ENCODE measurements around the gene SLC39A8.
"Not testable (repeated sequence)": the region's sequence is repeated elsewhere in the genome, so short reads cannot be mapped to it uniquely, and the experiment has no call there.

Gene SLC39A8

GRCh38 chr4:102247041-102247440 is 98.2 kb downstream of the SLC39A8 start:
- Histone ChIP-seq H3K9ac (ENCODE audit: low read length) (no peak overlapping the region), H3K4me2 (ENCODE audit: low read length) (no peak overlapping the region), H3K36me3 (replicated peaks; ENCODE audit: low read depth, low read length) (no peaks in the 10 kb centered on the region), H3K4me3 (ENCODE audit: low read length) (no peak overlapping the region), H3K79me2 (ENCODE audit: low read length) (no peaks in the 10 kb centered on the region), H4K20me1 (ENCODE audit: insufficient read depth, low read length) (no peaks in the 10 kb centered on the region), H3K9me3 (ENCODE audit: insufficient read depth, low read length) (no peaks in the 10 kb centered on the region), H3K4me1 (ENCODE audit: low read length) (no peaks in the 10 kb centered on the region), H2AFZ (ENCODE audit: low read depth, low read length) (no peak overlapping the region), H3K27me3 (ENCODE audit: low read depth, low read length) (no peaks in the 10 kb centered on the region), H3K27ac (ENCODE audit: low read length) (no peak overlapping the region)
- no peak for TF ChIP-seq EZH2phosphoT487 (IDR thresholded peaks at IDR 0.05; ENCODE audit: low read depth)
- no peak for TF ChIP-seq CTCF (IDR thresholded peaks at IDR 0.05; ENCODE audit: low read depth, low read length)

- Histone ChIP-seq H3K9ac (ENCODE audit: low read length) (no peak overlapping the region), H2AFZ (ENCODE audit: low read depth, low read length) (no peak overlapping the region), H3K4me1 (ENCODE audit: low read length) (no peaks in the 10 kb centered on the region), H3K4me2 (ENCODE audit: low read length) (no peak overlapping the region), H3K27me3 (ENCODE audit: low read depth, low read length) (no peaks in the 10 kb centered on the region), H3K36me3 (replicated peaks; ENCODE audit: low read depth, low read length) (no peaks in the 10 kb centered on the region), H3K27ac (ENCODE audit: low read length) (no peak overlapping the region), H4K20me1 (ENCODE audit: insufficient read depth, low read length) (no peaks in the 10 kb centered on the region), H3K79me2 (ENCODE audit: low read length) (no peaks in the 10 kb centered on the region), H3K4me3 (ENCODE audit: low read length) (no peak overlapping the region), H3K9me3 (ENCODE audit: insufficient read depth, low read length) (no peaks in the 10 kb centered on the region)
- no peak for TF ChIP-seq CTCF (IDR thresholded peaks at IDR 0.05; ENCODE audit: low read depth, low read length)
- TF ChIP-seq EZH2phosphoT487 (IDR thresholded peaks at IDR 0.05; ENCODE audit: low read depth) = no peak
These were observed 98.9 kb downstream of the SLC39A8 start for GRCh38 chr4:102246416-102246815.

GRCh38 chr4:102244878-102245535 is 100.3 kb downstream of the SLC39A8 start:
- no peak for TF ChIP-seq EZH2phosphoT487 (IDR thresholded peaks at IDR 0.05; ENCODE audit: low read depth)
- TF ChIP-seq CTCF (IDR thresholded peaks at IDR 0.05; ENCODE audit: low read depth, low read length) = no peak

GRCh38 chr4:102243296-102243695 is 102.0 kb downstream of the SLC39A8 start:
- H3K4me1 ChIP-seq (ENCODE audit: low read length); H3K36me3 ChIP-seq (replicated peaks; ENCODE audit: low read depth, low read length); H4K20me1 ChIP-seq (ENCODE audit: insufficient read depth, low read length); H3K9me3 ChIP-seq (ENCODE audit: insufficient read depth, low read length); H3K79me2 ChIP-seq (ENCODE audit: low read length); H3K4me3 ChIP-seq (ENCODE audit: low read length); H3K27ac ChIP-seq (ENCODE audit: low read length); H3K4me2 ChIP-seq (ENCODE audit: low read length); H3K27me3 ChIP-seq (ENCODE audit: low read depth, low read length); H3K9ac ChIP-seq (ENCODE audit: low read length); H2AFZ ChIP-seq (ENCODE audit: low read depth, low read length): not testable (repeated sequence)

More at GRCh38 chr4:102244878-102245535, 100.3 kb downstream of the SLC39A8 start:
- no peak overlapping the region for H3K27ac ChIP-seq (ENCODE audit: low read length)
- H3K79me2 ChIP-seq (ENCODE audit: low read length) = no peaks in the 10 kb centered on the region
- H3K4me3 ChIP-seq (ENCODE audit: low read length) = no peak overlapping the region
- H3K9me3 ChIP-seq (ENCODE audit: insufficient read depth, low read length) = no peaks in the 10 kb centered on the region
- H4K20me1 ChIP-seq (ENCODE audit: insufficient read depth, low read length) = no peaks in the 10 kb centered on the region
- H3K36me3 ChIP-seq (replicated peaks; ENCODE audit: low read depth, low read length) = no peaks in the 10 kb centered on the region
- H3K4me2 ChIP-seq (ENCODE audit: low read length) = no peak overlapping the region
- no peak overlapping the region for H2AFZ ChIP-seq (ENCODE audit: low read depth, low read length)
- H3K27me3 ChIP-seq (ENCODE audit: low read depth, low read length) = no peaks in the 10 kb centered on the region
- no peak overlapping the region for H3K9ac ChIP-seq (ENCODE audit: low read length)
- no peaks in the 10 kb centered on the region for H3K4me1 ChIP-seq (ENCODE audit: low read length)

Measured in OCI-LY3 (cell line).